8988T (cell line): Measurements from ENCODE around the gene NDUFB8.

Source experiments
- DNase-seq: peaks from one replicate; pipeline ENCODE4 v3.0.0; 2011

The NDUFB8 gene

DNA sequence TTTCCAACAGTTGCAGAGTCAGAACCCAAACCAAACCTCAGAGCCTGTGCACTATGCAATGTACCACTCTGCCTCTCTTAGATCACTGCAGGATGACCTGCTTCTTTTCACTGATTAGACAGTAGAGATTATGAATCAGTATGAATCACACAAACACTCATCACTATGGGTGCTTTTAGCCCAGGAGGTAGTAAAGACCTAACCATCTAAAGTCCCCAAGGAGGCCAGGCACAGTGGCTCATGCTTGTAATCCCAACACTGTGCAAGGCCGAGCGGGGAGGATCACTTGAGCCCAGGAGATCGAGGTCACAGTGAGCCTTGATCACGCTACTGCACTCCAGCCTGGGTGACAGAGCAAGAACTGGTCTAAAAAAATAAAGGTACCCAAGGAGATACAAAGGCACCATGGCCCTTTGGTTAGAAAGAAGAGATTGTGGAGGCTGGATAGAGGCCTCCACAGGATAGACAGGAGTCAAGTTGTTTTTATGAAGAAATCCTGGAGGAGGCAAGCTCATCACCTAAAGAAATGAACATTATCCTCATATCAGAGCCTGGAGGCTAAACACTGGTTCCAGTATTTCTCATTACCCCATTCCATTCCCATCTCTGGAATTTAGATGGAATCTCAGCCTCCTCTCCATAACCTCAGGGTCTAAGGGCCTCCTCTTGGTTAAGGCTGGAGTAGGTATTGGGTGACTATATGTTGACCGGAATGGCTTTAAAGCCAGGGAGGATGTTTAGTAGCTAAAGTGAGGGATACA is 22.9 kb downstream of the NDUFB8 start:
- DNase-seq = no peak

DNA sequence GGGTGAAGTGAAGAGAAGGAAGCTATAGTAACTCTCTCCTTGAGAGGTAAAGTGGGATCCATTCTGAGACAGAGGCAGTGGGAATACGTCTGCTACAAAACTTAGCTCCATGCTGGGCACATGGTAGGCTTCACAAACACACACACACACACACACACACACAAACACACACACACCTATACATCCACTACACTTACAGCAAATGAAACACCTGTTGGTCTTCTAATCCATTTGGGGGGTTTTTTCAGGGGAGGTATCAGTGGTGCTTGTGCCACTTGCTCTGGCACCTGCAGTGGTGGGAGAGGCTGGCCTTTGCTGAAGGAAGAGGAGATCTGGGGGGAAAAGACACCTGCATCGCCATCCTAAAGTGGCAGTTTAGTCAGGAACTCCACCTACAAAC is 24.5 kb downstream of the NDUFB8 start:
- no peak for DNase-seq

DNA sequence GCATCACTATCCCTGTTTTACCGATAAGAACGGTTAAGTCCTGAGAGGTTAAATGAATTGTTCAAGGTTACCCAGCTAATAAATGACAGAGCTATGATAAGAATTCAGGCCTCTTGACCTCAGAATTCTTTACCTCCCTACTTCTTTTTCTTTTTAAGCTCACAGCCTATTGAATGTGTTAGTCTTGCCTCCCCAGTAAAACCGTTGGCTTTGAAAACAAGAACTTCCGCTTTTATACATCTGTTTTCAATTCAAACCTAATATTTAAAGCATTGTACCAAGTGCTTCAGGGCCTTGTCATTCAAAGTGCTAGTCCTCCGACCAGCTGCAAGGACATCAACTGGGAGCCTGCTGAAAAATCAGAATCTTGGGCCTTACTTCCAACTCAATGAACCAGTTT is 25.6 kb downstream of the NDUFB8 start:
- DNase-seq = no peak

DNA sequence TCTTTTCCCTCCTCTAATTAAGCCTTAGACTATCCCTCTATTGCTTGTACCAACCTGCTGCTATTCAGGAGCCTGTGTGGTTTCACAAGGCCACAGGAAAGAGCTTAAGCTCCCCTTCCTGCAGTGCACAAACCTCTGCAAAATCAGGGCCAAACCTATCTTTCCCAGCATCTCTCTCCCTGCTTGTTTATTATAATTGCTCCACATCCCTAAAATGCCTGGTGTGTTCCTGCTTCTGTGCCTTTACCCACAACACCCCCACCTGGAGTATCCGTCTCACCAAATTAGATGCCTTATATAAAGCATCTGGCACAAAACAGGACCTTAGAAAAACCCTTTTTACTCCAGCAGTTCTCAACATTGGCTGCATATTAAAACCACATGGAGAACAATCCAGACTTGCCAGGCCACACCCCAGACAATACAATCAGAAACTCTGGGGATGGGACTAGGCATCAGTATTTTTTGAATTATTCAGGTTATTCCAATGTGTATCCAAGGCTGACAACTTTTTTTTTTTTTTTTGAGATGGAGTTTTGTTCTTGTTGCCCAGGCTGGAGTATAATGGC is 26.7 kb downstream of the NDUFB8 start:
- no peak for DNase-seq

DNA sequence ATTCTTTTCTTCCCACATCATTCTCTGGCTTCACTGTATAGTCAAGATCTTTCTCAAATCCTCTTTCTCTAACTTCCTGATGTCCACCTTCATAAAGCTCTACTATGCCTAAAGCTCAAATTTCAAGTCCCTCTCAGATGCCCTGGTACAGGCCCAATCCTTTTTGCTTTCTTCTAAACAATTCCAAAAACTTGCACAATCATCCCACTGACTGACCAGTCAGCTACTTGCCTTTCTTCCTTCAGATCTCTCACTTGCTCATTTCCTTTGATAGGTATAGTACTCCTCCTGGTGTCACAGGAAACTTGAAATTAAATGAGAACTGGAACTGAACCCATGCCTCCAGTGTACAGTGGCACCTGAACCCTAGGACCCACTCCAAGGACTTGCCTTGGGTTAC is 28.2 kb downstream of the NDUFB8 start:
- DNase-seq = no peak

DNA sequence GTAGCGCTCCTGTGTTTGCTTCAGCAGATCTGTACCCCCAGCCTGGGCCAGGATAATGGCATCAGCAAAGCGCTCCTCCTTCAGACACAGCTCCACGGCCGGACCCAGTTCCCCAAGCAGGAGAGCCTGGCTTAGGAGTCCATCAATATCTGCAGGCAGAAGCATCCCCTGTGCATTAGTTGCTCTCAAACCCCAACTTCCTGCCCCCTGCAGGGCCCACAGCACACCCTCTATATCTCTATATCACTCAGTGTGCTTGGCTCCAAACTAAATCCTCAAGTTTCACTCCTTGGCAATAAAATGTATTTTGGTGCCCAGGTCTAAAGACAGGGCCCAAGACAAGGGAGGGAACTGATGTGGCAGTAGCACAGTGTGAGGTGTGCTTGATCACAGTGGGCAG is 31.6 kb downstream of the NDUFB8 start:
- DNase-seq = no peak

DNA sequence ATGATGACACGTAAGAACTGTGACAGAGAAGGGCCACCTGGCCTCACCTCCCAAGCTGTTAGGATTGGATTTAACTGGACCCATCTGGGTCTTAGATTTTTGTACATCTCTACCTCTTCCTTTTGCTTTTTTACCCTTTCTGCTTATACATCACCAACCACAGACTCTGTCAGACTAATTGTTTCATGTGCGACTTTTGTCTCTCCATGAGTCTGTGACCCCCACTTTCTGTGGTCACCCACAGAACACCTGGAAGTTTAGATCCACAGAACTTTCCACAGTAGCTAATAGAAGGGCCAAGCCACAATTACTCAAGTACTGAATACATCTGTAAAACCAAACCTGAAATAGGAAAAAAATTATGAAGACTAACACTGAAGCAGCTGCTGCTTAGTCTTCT is 33.1 kb downstream of the NDUFB8 start:
- DNase-seq = no peak

DNA sequence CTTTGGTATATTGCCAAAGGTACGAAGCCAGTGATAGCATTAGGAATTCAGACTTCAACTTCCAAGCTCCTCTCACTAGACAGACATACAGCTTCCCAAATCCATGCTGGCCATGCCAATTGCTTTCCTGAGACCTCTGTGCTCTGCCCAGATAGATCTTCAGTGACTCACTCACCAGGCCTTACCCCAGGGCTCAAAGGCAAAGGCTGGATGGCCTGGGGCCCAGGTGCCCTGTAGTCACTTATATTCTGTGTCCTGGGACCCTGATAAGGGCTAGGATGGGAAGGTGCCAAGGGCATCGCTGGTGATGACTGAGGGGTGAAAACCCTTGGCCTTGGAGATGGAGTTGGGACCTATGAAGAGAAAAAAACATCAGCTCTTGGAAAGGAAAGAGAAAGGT is 39.1 kb downstream of the NDUFB8 start:
- DNase-seq = no peak

DNA sequence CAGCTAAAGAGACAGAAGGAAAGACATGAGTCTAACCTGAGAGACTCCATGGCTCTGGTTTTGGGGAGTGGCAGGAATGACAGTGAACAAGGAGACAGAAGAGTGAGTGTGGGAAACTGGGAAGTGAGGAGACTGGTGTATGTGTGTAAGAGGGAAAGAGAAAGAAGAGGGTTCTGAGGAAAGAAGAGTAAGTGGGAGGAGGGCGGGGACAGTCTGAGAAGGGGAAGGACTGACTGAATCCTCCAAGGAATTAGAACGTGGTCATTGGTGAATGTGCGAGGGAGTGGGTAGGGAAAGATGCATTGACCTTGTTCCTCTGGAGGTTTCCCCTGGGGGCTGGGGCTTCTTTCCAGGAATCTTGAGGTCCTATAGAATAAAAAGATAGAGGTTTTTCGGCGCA is 40.3 kb downstream of the NDUFB8 start:
- DNase-seq = no peak

DNA sequence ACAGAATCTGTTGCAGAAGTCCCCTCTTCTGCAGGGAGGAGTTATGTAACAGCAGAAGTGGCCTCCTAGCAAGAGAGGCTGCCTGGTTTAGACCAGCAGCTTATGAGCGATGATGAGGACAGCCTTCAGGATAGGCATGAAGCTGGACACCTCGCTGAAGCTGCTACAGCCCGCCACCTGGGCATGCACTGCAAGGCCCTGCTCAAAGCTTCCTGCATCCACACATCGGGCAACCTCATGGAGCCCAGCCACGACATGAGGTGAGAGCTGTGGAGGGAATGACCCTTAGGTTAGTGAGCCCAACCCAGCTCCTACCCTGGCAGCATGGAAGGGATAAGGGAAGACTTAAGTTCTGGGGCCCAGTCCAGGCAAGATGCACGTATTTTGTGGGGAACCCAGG is 42.1 kb downstream of the NDUFB8 start:
- DNase-seq = no peak

DNA sequence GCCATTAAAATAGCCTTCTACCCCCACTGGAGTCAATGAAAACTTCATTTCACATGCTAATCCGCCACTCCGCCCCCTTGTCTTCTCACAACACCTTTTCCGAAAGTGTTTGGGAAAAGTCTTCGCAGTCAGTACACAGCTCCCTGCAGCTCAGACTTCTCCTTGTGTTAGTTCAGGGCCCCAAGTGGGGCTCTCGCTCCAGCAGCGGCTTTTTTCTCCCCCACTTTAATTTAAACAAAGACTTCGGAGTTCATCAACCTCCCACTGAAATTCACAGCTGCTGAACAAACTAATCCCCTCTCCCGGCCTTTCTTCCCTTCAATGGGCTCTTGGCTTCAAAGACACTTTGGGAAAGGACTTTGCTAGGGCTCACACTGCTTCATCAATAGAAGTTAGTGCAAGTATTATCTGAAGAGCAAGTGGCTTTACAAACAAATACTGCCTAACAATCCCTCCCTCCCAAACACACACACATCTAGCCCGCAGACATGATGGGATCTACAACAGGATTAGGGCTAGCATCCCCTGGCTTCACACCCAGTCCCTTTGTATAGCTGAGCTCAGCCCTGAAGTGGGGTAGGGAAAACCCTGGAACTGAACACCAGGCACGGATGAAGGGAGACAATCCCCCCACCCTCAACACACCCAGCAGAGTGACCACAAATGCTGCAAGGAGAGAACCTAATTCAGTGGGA is 43.7 kb downstream of the NDUFB8 start:
- DNase-seq = no peak

DNA sequence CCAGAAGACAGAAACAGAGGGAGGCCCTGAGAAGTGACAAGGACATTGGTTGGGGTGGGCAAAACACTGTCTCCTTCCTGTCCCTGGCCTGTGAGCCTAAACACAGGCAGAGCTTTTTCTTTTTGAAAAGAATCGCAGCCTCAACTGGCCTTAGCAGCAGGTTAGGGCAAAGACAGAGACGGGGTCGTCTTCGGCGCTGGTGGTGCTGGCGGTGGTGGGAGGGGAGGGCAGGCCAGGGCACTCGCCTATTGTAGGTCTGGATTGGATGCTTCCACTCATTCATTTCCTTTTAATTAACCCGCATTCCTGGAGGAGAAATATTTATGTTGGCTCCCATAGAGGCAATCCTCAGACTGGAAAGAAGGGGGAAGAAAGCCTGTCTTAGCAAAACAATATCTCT is 44.3 kb downstream of the NDUFB8 start:
- no peak for DNase-seq

DNA sequence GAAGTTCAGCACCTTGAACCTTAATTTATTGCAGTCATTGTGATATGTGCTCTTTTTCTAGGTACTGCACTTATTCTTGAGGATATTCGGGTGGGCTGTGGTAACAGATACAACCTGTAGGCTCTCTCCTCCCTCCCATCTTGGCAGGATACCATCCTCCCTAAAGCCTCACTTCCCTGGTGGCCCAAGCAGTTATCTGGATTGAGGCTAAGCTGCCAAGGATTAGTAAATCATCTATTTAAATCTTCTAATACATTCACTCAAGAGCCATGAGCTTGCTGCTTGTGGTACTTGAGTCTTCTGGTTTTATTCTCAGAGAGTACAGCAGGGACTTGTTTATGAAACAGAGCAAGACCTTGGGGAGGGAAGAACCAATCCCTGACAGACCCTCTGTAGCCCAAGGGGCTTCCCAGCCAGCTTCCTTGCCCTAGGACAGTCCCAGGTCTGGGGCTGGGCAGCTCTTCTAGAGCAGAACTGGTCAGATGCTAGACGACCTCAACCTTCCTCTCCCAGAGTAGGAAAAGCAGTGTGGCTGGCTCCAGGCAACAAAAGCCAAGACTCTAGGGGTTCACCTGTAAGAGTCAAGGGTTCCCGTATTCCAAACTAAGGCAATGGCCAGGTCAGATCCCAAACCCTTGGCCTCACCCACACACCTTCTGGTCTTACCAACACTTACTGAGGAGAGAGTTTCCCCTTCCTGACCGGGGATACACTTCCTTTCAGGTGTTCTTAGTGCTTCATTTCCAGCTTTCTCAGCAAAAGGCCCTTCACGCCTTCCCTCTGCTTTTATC is 45.6 kb downstream of the NDUFB8 start:
- no peak for DNase-seq

DNA sequence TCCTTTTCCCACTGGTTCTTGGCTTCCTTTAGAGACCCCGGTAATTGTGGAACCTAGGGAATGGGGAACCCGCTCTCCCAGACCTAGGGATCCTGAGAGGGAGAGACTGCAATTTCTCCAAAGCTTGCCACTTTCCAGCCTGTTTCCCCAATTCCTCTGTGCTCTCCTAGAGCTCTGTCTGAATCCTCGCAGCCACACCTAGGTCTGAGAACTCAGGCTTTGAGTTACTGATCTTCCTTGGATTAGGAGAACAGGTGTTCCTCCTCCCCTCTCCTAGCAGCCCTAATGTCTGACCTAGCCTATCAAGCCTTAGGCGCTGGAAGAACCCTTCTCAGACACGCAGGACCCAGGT is 46.9 kb downstream of the NDUFB8 start:
- DNase-seq = no peak

DNA sequence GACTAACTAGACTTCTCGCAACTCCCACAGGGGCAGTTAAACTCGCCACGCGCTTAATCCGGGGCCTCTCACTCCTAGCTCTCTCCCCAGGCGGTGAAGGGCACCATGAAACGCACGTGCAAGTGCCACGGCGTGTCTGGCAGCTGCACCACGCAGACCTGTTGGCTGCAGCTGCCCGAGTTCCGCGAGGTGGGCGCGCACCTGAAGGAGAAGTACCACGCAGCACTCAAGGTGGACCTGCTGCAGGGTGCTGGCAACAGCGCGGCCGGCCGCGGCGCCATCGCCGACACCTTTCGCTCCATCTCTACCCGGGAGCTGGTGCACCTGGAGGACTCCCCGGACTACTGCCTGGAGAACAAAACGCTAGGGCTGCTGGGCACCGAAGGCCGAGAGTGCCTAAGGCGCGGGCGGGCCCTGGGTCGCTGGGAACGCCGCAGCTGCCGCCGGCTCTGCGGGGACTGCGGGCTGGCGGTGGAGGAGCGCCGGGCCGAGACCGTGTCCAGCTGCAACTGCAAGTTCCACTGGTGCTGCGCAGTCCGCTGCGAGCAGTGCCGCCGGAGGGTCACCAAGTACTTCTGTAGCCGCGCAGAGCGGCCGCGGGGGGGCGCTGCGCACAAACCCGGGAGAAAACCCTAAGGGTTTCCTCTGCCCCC is 47.4 kb downstream of the NDUFB8 start:
- peak; percentile 63 for DNase-seq

DNA sequence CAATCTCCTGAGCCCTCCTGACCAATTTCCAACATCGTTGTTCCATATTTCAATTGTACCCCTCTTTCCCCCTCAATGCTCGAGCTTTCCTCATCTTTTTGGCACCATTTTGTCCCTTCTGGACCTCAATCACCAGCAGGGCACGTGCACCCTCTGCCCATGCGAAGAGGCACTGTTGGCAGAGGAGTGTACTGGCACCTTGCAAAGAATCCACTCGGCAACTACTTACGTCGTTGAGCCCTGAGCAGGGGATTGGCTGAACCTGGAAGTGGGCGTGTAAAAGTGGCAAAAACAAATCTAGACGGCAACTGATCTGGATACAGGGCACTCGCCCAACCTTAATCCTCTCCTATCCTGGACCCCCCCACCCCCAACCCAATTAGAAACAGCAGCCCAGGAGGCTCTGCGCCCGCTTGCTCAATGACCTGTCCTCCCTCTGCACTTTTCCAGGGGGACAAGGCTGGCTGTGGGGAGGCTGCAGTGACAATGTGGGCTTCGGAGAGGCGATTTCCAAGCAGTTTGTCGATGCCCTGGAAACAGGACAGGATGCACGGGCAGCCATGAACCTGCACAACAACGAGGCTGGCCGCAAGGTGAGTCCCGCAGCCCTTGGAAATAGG is 48.1 kb downstream of the NDUFB8 start:
- peak; percentile 49 for DNase-seq

DNA sequence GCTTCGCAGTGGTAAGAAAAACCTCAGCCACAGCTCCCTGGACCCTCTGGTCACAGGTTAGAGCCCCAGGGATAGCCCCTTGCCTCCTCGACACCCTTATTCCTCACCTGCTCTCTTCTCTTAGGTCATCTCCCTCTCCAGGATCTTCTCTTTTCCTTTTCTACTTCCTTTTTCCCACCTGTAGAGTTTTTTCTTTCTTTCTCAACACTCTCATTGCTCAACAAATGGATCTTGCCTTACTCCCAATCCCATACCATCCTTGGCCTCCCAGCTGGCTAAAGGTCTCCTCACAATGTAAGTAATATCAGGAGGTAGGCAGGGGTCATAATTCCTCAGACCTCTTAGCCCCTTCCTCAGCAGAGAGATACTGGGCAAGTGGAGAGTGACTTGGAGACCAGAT is 49.7 kb downstream of the NDUFB8 start:
- no peak for DNase-seq

DNA sequence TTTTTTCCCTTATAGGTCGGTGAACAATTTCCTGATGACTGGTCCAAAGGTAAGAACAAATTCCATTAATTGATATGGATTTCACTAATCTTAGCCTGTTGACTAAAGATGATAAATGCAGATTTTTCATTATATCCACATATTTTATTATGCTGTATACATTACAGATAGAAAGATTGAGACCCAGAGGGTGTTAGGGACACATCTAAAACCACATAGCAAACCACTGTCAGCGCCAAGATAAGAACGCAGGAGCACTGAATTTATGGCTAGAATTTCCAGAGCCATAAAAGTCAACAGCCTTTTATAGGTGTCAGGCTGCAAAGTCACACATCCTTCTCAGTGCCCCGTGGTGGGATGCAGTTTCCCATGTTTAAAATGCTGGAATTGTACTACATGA is 50.6 kb downstream of the NDUFB8 start:
- DNase-seq = no peak

DNA sequence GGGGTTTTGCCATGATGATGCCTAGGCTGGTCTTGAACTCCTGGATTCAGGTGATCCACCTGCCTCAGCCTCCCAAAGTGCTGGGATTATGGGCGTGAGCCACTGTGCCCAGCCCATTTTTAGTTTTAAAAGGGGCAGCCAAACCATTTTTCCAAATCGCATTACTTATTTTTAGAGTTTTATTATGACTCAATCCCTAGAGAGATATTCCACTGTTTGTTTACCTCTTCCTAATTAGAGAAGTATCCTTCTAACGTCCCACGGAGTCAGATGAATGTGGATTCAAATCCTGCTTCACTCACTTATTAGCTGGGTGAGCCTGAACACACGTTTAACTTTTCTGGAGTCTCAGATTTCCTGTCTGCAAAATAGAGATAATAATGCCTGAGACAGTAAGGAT is 51.7 kb downstream of the NDUFB8 start:
- no peak for DNase-seq
